Activated B cell treated with CpG ODN at 0.5 μM for 24 hours (primary cell): Measurements from ENCODE around the gene ZFC3H1. TPM values are rescaled to one million over a fixed set of nuclear protein-coding genes. Genes with fewer than 3 reads are reported as not detected.

Experiments
- ATAC-seq: fragments of 200-7000 bp; cut with Tn5 transposase; one replicate; pipeline ENCODE4 v1.10.0; 2021; ENCODE audit warnings: low read depth, mild to moderate bottlenecking, moderate library complexity
- CTCF ChIA-PET: fragments of 350-600 bp; sonication (Branson Sonifier 250); formaldehyde crosslinking; loops from one replicate; lab custom pipeline; 2021; ENCODE audit warnings: antibody characterized with exemption; lab: Charles Lee
- POLR2A ChIA-PET: fragments of 350-600 bp; sonication (Branson Sonifier 250); formaldehyde crosslinking; loops from one replicate; lab custom pipeline; 2021; ENCODE audit warnings: antibody characterized with exemption; lab: Charles Lee
- DNase-seq: peaks from one replicate; pipeline ENCODE4 v3.0.0; 2022
- H3K27ac Mint-ChIP-seq: one replicate; pipeline ENCODE4 v1.8.0; 2020; ENCODE audit warnings: mixed read lengths
- H3K27me3 Mint-ChIP-seq: one replicate; pipeline ENCODE4 v1.8.0; 2021; ENCODE audit warnings: mixed read lengths
- H3K36me3 Mint-ChIP-seq: one replicate; pipeline ENCODE4 v1.8.0; 2021; ENCODE audit warnings: low read depth, mixed read lengths
- H3K4me1 Mint-ChIP-seq: one replicate; pipeline ENCODE4 v1.8.0; 2021; ENCODE audit warnings: mixed read lengths
- H3K4me3 Mint-ChIP-seq: one replicate; pipeline ENCODE4 v1.8.0; 2020; ENCODE audit warnings: mild to moderate bottlenecking, mixed read lengths
- H3K9me3 Mint-ChIP-seq: one replicate; pipeline ENCODE4 v1.8.0; 2020; ENCODE audit warnings: mixed read lengths
- CTCF ChIP-seq: fragments of 200-600 bp; IDR thresholded peaks from one replicate; pipeline ENCODE4 v1.8.0; 2022; ENCODE audit warnings: antibody characterized with exemption, mild to moderate bottlenecking
- intact Hi-C: fragments of 100-400 bp; cut with micrococcal nuclease; formaldehyde crosslinking; loops from one replicate; pipeline ENCODE4 v1.15.1; 2024
- total RNA-seq: library from RNA; stranded (reverse); gene quantifications from 2 replicates; pipeline ENCODE4 v1.2.3, GENCODE V29; 2022

Gene ZFC3H1
- total RNA-seq = 85.7 and 107 TPM in 2 replicates

- TF ChIP-seq CTCF = no peak
- Mint-ChIP-seq H3K27ac (peak within 1 kb of the TSS; percentile 98), H3K9me3 (no peaks in the 10 kb centered on the region), H3K36me3 (peaks cover 48% of the 10 kb centered on the region), H3K27me3 (no peaks in the 10 kb centered on the region), H3K4me3 (peak within 1 kb of the TSS; percentile 98), H3K4me1 (peaks cover 55% of the 10 kb centered on the region)
- ATAC-seq = peak; percentile 83
- DNase-seq = peak; percentile 80
- POLR2A ChIA-PET = interaction anchor here (0.7 to 4.6 kb wide), 18 partner anchors 12 to 176 kb away, joined by 3 to 232 read pairs (median 6); partner anchors contain the start of genes RAB21 and TMEM19
- intact Hi-C loops = loop anchor here (1.0 to 5.0 kb wide), 9 partner anchors 23 to 1924 kb away; partner anchors contain the start of genes RAB21, TBC1D15 and TMEM19
- CTCF ChIA-PET = interaction anchor here (1.0 to 4.6 kb wide), 9 partner anchors 23 to 176 kb away, joined by 3 to 53 read pairs (median 4); partner anchors contain the start of genes RAB21, TBC1D15 and TMEM19
These were observed at the start of gene ZFC3H1, which contains the start of gene THAP2 for GRCh38 chr12:71663561-71664410. Gene ZFC3H1, minus strand, starts transcription at chr12:71663848. Its CDS starts 238 bp downstream, at chr12:71663610. Gene THAP2, plus strand, starts transcription at chr12:71664301. Its CDS starts 209 bp downstream, at chr12:71664510.

GRCh38 chr12:71710276-71711125, 46.9 kb upstream of the ZFC3H1 start:
- CTCF ChIA-PET = interaction anchor here (1.6 kb wide), 1 partner anchor 9 kb away, joined by 3 read pairs; no protein-coding TSS in a partner anchor
- intact Hi-C loops = loop anchor here (2.0 kb wide), 1 partner anchor 16 kb away; no protein-coding TSS in a partner anchor
- H3K27ac Mint-ChIP-seq = no peak overlapping the region
- H3K4me3 Mint-ChIP-seq = no peak overlapping the region
- H3K36me3 Mint-ChIP-seq = peaks cover 33% of the 10 kb centered on the region
- H3K4me1 Mint-ChIP-seq = peaks cover 25% of the 10 kb centered on the region
- POLR2A ChIA-PET = no interaction called here
- H3K27me3 Mint-ChIP-seq = no peaks in the 10 kb centered on the region
- H3K9me3 Mint-ChIP-seq = peaks cover 15% of the 10 kb centered on the region
- no peak for DNase-seq
- peak; percentile 28 for ATAC-seq
- no peak for TF ChIP-seq CTCF

GRCh38 chr12:71708658-71709057, 45.0 kb upstream of the ZFC3H1 start:
- peaks cover 25% of the 10 kb centered on the region for H3K4me1 Mint-ChIP-seq
- ChIA-PET CTCF (interaction anchor here (1.5 to 1.6 kb wide), 2 partner anchors 11 to 22 kb away, joined by 3 read pairs; no protein-coding TSS in a partner anchor), POLR2A (interaction anchor here (1.7 kb wide), 1 partner anchor 46 kb away, joined by 4 read pairs; no protein-coding TSS in a partner anchor)
- DNase-seq = no peak
- ATAC-seq = no peak
- H3K27ac Mint-ChIP-seq = no peak overlapping the region
- H3K9me3 Mint-ChIP-seq = peaks cover 13% of the 10 kb centered on the region
- H3K27me3 Mint-ChIP-seq = no peaks in the 10 kb centered on the region
- TF ChIP-seq CTCF = no peak
- H3K4me3 Mint-ChIP-seq = no peak overlapping the region
- peaks cover 45% of the 10 kb centered on the region for H3K36me3 Mint-ChIP-seq
- intact Hi-C loops = no loop called here

GRCh38 chr12:71704920-71705319, 41.3 kb upstream of the ZFC3H1 start:
- no peak for DNase-seq
- POLR2A ChIA-PET = interaction anchor here (2.1 kb wide), 1 partner anchor 42 kb away, joined by 12 read pairs; the partner anchor contains the start of genes THAP2 and ZFC3H1
- CTCF ChIA-PET = interaction anchor here (0.6 to 1.4 kb wide), 3 partner anchors 19 to 47 kb away, joined by 3 to 4 read pairs (median 3); partner anchors contain the start of gene TMEM19
- peaks cover 64% of the 10 kb centered on the region for H3K36me3 Mint-ChIP-seq
- H3K4me1 Mint-ChIP-seq = peaks cover 22% of the 10 kb centered on the region
- H3K27me3 Mint-ChIP-seq = no peaks in the 10 kb centered on the region
- intact Hi-C loops = loop anchor here (2.0 kb wide), 1 partner anchor 14 kb away; no protein-coding TSS in a partner anchor
- no peak overlapping the region for H3K27ac Mint-ChIP-seq
- no peak for TF ChIP-seq CTCF
- H3K9me3 Mint-ChIP-seq = no peaks in the 10 kb centered on the region
- H3K4me3 Mint-ChIP-seq = no peak overlapping the region
- ATAC-seq = no peak
